ENCODE data around the gene PTAFR. TPM values are rescaled to one million over a fixed set of nuclear protein-coding genes. Genes with fewer than 3 reads are reported as not detected.

The PTAFR gene
- total RNA-seq, 1 donor from 2014 or later = 13.1 TPM

DNA sequence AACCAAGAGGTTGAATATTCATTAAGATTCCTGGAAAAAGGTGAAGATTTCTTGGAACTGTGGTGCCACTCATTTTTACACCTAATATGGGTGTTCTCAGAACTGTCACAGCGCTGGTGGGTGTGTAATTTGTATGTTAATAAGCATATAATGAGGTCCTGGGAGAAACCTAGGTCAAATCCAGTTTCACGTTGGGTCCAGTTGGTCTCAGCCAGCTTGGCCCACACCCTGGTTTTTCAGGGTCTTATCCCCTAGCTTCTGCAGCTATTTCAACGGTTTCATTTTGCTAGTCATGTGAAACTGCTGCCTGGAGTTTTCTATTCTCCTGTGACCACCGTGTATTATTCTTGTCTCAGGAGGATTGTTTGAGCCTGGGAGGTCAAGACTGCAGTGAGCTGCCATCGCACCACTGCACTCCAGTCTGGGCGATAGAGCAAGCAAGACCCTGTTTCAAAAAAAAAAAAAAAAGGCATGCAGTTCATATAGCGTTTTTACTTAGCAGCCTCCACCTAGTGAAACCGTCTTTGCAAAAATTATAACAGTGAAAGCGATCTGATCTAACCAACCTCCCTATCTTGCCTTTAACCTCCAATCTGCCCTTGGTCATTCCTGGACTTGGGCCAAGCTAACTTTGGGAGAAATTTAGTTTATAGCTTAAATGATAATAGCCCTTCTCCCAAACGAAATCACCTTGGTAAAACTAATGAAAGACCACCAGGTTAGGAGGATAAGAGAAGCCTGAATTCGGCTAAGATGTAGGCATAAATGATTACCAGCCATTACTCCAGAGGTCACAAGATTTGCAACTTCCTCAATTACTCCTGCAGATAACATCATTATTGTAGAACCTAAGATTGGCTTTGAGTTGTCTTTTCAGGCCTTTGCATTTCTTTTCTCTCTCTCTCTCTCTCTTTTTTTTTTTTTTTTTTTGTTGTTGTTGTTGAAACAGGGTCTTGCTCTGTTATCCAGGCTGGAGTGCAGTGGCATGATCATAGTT is 44.0 kb downstream of the PTAFR start:
- DNase-seq (ENCODE audit: low spot score in 2 of 2) = no peak
- H3K4me3 ChIP-seq = no peak overlapping the region
- H3K27me3 ChIP-seq = no peaks in the 10 kb centered on the region
- TF ChIP-seq, protein P1, sequence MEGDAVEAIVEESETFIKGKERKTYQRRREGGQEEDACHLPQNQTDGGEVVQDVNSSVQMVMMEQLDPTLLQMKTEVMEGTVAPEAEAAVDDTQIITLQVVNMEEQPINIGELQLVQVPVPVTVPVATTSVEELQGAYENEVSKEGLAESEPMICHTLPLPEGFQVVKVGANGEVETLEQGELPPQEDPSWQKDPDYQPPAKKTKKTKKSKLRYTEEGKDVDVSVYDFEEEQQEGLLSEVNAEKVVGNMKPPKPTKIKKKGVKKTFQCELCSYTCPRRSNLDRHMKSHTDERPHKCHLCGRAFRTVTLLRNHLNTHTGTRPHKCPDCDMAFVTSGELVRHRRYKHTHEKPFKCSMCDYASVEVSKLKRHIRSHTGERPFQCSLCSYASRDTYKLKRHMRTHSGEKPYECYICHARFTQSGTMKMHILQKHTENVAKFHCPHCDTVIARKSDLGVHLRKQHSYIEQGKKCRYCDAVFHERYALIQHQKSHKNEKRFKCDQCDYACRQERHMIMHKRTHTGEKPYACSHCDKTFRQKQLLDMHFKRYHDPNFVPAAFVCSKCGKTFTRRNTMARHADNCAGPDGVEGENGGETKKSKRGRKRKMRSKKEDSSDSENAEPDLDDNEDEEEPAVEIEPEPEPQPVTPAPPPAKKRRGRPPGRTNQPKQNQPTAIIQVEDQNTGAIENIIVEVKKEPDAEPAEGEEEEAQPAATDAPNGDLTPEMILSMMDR (IDR thresholded peaks at IDR 0.05) = no peak
- H3K4me1 ChIP-seq = no peaks in the 10 kb centered on the region
- intact Hi-C loops (cut with DNase I) = no loop called here
- H3K9me3 ChIP-seq = no peaks in the 10 kb centered on the region
- H3K27ac ChIP-seq = no peak overlapping the region
- no peaks in the 10 kb centered on the region for H3K36me3 ChIP-seq

DNA sequence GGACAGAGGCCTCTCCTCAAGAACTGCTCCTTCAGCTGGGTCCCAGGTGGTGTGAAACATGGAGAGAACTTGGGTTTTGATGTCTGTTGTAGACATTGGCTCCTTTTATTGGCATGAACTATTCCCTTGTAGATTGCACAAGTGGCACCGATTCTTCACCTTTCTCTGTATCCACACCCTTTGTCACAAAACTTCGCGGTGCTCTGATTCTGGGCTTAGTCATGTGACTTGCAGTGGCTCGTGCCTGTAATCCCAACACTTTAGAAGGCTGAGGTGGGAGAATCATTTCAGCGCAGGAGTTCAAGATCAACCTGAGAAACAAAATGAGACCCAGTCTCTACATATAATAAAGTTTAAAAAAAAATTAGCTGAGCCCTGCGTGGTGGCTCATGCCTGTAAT is 45.6 kb downstream of the PTAFR start:
- DNase-seq (ENCODE audit: low spot score in 2 of 2) = no peak
- Histone ChIP-seq H3K27ac (no peak overlapping the region), H3K9me3 (no peaks in the 10 kb centered on the region), H3K36me3 (no peaks in the 10 kb centered on the region), H3K27me3 (no peaks in the 10 kb centered on the region), H3K4me3 (no peak overlapping the region), H3K4me1 (no peaks in the 10 kb centered on the region)
- TF ChIP-seq, protein P1 (IDR thresholded peaks at IDR 0.05) = no peak
- intact Hi-C loops (cut with DNase I) = no loop called here

DNA sequence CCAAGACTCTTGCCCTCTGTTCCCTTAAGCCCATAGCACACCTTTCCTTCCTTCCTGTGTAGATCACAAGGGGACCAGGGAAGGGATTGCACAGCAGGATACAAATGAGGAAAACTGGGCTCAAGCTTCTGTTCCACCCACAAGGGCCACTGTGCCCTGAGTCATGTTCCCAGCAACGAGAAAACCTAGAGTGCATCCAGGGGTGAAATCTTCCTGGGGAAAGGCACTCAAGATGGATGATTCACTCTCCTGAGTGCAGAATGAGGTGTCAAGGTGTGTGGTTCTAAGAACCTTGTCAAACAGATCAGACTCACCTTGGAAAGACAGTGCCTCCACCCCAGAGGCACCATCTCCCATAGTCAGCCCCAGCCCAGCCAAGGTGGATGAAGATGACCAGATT is 47.3 kb downstream of the PTAFR start:
- Histone ChIP-seq H3K27ac (no peak overlapping the region), H3K36me3 (no peaks in the 10 kb centered on the region), H3K27me3 (no peaks in the 10 kb centered on the region), H3K4me1 (no peaks in the 10 kb centered on the region), H3K9me3 (no peaks in the 10 kb centered on the region), H3K4me3 (no peak overlapping the region)
- TF ChIP-seq, protein P1 (IDR thresholded peaks at IDR 0.05) = no peak
- intact Hi-C loops (cut with DNase I) = no loop called here
- no peak for DNase-seq (ENCODE audit: low spot score in 2 of 2)

DNA sequence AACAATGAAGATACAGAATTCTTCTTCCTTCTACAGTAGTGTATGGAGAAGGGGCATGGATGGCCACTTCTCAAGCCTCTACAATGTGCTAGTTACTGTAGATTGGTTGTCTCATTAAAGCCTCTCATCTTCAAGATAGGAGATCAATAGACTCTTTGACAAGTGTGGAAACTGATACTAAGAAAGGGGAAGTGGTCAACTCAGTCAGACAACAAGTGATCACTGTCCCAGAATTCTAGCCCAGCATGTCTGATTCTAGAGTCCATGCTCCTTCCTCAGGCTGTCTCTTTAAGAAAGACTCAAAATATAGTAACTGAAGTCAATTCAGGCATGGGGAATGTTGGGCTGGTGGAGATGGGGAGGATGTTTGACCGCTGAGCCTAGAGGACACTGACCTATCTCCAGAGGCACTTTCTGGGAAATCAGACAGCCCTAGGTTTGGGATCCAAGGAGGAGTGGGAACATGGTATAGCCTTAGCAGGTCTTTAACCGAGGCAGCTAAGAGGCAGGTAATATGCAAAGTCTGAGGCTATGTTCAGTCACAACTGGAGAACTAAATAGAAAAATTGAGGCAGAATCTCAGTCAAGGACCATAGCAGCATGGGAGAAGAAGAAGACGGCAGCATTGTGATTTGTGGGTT is 48.8 kb downstream of the PTAFR start:
- H3K9me3 ChIP-seq = no peaks in the 10 kb centered on the region
- H3K4me1 ChIP-seq = no peaks in the 10 kb centered on the region
- intact Hi-C loops (cut with DNase I) = no loop called here
- TF ChIP-seq, protein P1 (IDR thresholded peaks at IDR 0.05) = no peak
- no peaks in the 10 kb centered on the region for H3K36me3 ChIP-seq
- no peak overlapping the region for H3K4me3 ChIP-seq
- no peak for DNase-seq (ENCODE audit: low spot score in 2 of 2)
- no peak overlapping the region for H3K27ac ChIP-seq
- H3K27me3 ChIP-seq = no peaks in the 10 kb centered on the region

DNA sequence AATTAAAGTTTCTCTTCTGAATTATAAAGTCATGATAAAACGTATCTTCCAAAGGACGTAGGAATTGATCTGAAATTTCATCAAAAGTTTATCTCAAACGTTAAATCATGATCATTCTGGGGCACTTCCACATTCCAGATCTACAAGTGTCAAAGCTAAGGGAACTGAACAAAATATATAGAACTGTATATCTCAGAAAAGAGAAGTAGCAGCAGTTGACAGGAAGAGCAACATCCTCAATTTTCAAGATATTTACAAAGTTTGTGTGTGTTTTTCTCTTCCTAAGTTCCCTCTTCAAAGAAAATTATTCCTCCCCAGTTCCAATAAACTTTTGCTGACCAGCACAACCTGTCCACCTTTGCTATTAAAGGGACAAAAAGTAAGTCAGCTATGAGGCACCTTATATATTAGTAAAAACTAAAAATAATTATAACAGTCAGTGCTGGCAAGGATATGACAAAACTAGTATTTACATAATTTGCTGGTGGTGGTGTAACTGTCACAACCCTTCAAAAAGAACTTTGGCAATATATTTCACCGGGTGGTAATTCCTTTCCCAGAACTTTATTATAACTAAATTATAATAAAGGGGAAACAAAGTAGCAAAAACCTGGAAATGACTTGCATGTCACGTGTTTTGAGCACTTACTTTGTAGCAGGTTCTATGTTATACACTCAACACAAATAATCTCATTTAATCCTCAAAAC is 49.6 kb downstream of the PTAFR start:
- no peaks in the 10 kb centered on the region for H3K36me3 ChIP-seq
- no peak for DNase-seq (ENCODE audit: low spot score in 2 of 2)
- no peak overlapping the region for H3K27ac ChIP-seq
- no peak overlapping the region for H3K4me3 ChIP-seq
- H3K9me3 ChIP-seq = no peaks in the 10 kb centered on the region
- no peaks in the 10 kb centered on the region for H3K4me1 ChIP-seq
- intact Hi-C loops (cut with DNase I) = no loop called here
- TF ChIP-seq, protein P1 (IDR thresholded peaks at IDR 0.05) = no peak
- H3K27me3 ChIP-seq = no peaks in the 10 kb centered on the region
